Measurements from ENCODE around the gene ACOT7.

The ACOT7 gene

DNA sequence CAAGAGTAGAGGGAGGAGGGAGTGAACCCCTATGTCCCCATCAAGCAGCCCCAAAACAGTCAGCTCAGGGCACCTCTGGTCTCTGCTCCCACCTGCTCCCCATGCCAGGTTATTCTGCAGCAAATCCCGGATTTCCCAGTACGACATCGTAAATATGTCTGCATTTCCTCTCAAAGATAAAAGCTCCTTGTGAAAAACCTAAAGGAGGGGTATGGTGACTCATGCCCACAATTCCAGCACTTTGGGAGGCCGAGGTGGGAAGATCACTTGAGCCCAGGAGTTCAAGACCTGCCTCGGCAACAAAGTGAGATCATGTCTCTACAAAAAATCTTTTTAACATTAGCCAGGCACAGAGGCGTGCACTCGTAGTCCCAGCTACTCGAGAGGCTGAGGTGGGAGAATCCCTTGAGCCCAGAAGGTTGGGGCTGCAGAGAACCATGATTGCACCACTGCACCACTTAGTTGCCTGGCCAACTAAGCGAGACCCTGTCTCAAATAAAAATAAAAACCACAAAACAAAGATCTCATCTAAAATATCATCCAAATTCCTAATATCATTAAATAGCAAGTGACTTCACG is 7.1 kb downstream of the ACOT7 start:
- Histone ChIP-seq H4K20me1 (ENCODE audit: insufficient read depth, low read length, poor library complexity, severe bottlenecking) (peaks cover 14% of the 10 kb centered on the region), H3K4me3 (ENCODE audit: low read length, poor library complexity, severe bottlenecking) (no peak overlapping the region)
- TF ChIP-seq, protein P1, sequence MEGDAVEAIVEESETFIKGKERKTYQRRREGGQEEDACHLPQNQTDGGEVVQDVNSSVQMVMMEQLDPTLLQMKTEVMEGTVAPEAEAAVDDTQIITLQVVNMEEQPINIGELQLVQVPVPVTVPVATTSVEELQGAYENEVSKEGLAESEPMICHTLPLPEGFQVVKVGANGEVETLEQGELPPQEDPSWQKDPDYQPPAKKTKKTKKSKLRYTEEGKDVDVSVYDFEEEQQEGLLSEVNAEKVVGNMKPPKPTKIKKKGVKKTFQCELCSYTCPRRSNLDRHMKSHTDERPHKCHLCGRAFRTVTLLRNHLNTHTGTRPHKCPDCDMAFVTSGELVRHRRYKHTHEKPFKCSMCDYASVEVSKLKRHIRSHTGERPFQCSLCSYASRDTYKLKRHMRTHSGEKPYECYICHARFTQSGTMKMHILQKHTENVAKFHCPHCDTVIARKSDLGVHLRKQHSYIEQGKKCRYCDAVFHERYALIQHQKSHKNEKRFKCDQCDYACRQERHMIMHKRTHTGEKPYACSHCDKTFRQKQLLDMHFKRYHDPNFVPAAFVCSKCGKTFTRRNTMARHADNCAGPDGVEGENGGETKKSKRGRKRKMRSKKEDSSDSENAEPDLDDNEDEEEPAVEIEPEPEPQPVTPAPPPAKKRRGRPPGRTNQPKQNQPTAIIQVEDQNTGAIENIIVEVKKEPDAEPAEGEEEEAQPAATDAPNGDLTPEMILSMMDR (conservative IDR thresholded peaks at IDR 0.05; ENCODE audit: low read length): no peak
- TF ChIP-seq EZH2phosphoT487 (IDR thresholded peaks at IDR 0.05; ENCODE audit: borderline replicate concordance): no peak

DNA sequence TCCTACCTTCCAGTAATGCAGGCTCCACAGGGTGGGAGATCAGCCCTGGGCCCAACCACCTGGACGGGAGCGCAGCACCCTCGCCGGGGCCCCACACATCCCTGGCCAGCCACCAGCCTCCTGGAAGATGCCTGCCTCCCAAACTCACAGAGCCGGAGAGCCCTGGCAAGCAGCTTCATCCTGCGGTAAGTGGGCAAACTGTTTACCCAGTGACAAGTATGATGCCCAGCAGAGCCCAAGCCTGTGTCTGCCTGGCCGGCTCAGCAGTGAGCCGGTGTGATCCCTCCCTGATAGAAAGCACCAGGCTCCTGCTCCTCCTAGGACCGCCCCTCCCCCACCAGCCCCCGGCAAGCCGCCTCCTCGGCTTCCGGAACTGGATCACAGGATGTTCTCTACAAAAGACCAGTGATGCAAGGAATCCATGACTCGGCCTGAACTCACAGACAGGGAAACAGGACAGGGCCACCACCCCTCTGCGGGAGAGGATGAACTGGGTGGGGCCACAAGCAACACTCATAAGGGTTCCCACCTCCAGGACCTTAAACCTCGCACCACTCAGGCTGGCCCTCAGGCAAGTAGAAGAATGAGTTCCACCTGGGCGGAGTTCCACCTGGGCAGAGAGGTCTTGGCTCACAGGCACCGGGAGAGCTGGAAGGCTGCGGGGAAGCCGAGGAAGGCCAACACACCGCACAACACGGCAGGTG is 7.9 kb downstream of the ACOT7 start:
- H3F3A ChIP-seq (ENCODE audit: low read depth): no peaks in the 10 kb centered on the region
- H3K9me2 ChIP-seq (replicated peaks; ENCODE audit: low read depth, low read length): no peaks in the 10 kb centered on the region
- no peaks in the 10 kb centered on the region for H3K27me3 ChIP-seq (ENCODE audit: insufficient read depth, low read length, poor library complexity, severe bottlenecking)
- H3K4me1 ChIP-seq (ENCODE audit: insufficient read depth, low read length, poor library complexity, severe bottlenecking): peaks cover 13% of the 10 kb centered on the region
- H3K4me3 ChIP-seq (ENCODE audit: low read length, poor library complexity, severe bottlenecking): no peak overlapping the region
- H3K36me3 ChIP-seq (ENCODE audit: insufficient read depth, low read length): no peaks in the 10 kb centered on the region
- H3K79me2 ChIP-seq (ENCODE audit: insufficient read depth, low read length): peaks cover 81% of the 10 kb centered on the region
- no peak overlapping the region for H3K9ac ChIP-seq (ENCODE audit: low read depth, low read length, poor library complexity, severe bottlenecking)
- peaks cover 15% of the 10 kb centered on the region for H4K20me1 ChIP-seq (ENCODE audit: insufficient read depth, low read length, poor library complexity, severe bottlenecking)
- no peak overlapping the region for H2AFZ ChIP-seq (ENCODE audit: low read length)
- H3K9me3 ChIP-seq (ENCODE audit: insufficient read depth, low read depth, low read length): no peaks in the 10 kb centered on the region
- TF ChIP-seq, protein P1 (conservative IDR thresholded peaks at IDR 0.05; ENCODE audit: low read length): no peak
- no peak for TF ChIP-seq EZH2phosphoT487 (IDR thresholded peaks at IDR 0.05; ENCODE audit: borderline replicate concordance)
- no peak overlapping the region for H3K4me2 ChIP-seq (ENCODE audit: low read depth, low read length, poor library complexity, severe bottlenecking)

More for the DNA sequence above, 7.1 kb downstream of the ACOT7 start:
- Histone ChIP-seq H3K9me3 (ENCODE audit: insufficient read depth, low read depth, low read length) (no peaks in the 10 kb centered on the region), H3K4me2 (ENCODE audit: low read depth, low read length, poor library complexity, severe bottlenecking) (peak overlapping the region; percentile 32), H3K9ac (ENCODE audit: low read depth, low read length, poor library complexity, severe bottlenecking) (no peak overlapping the region), H3K36me3 (ENCODE audit: insufficient read depth, low read length) (no peaks in the 10 kb centered on the region), H3K79me2 (ENCODE audit: insufficient read depth, low read length) (peaks cover 82% of the 10 kb centered on the region), H2AFZ (ENCODE audit: low read length) (no peak overlapping the region), H3K27me3 (ENCODE audit: insufficient read depth, low read length, poor library complexity, severe bottlenecking) (no peaks in the 10 kb centered on the region), H3K4me1 (ENCODE audit: insufficient read depth, low read length, poor library complexity, severe bottlenecking) (peaks cover 14% of the 10 kb centered on the region), H3K9me2 (replicated peaks; ENCODE audit: low read depth, low read length) (no peaks in the 10 kb centered on the region), H3F3A (ENCODE audit: low read depth) (no peaks in the 10 kb centered on the region)

DNA sequence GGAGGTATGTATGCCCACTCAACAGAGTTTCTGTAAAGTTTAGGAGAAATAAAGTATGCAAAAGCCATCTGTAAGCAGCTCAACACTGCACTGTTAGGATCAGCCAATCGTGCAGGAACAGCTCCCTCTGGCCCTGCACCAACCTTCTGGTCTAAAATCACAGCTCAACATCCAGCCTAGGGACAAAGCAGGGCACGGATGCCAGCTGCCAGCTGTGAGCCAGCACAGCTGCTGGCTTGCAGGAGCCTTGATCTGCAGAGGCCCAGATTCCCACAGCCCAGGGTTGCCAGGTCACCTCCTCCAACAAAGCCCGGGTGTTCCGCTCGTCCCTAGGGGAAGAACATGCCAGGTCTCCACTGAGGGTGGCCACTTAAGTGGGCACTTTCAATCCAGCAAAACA is 8.6 kb downstream of the ACOT7 start:
- Histone ChIP-seq H3K36me3 (ENCODE audit: insufficient read depth, low read length) (no peaks in the 10 kb centered on the region), H3F3A (ENCODE audit: low read depth) (no peaks in the 10 kb centered on the region), H3K4me1 (ENCODE audit: insufficient read depth, low read length, poor library complexity, severe bottlenecking) (peaks cover 11% of the 10 kb centered on the region), H3K4me2 (ENCODE audit: low read depth, low read length, poor library complexity, severe bottlenecking) (no peak overlapping the region), H3K9me3 (ENCODE audit: insufficient read depth, low read depth, low read length) (no peaks in the 10 kb centered on the region), H2AFZ (ENCODE audit: low read length) (no peak overlapping the region), H3K27me3 (ENCODE audit: insufficient read depth, low read length, poor library complexity, severe bottlenecking) (no peaks in the 10 kb centered on the region), H3K79me2 (ENCODE audit: insufficient read depth, low read length) (peaks cover 81% of the 10 kb centered on the region), H3K4me3 (ENCODE audit: low read length, poor library complexity, severe bottlenecking) (no peak overlapping the region), H3K9ac (ENCODE audit: low read depth, low read length, poor library complexity, severe bottlenecking) (no peak overlapping the region), H3K9me2 (replicated peaks; ENCODE audit: low read depth, low read length) (no peaks in the 10 kb centered on the region), H4K20me1 (ENCODE audit: insufficient read depth, low read length, poor library complexity, severe bottlenecking) (peaks cover 15% of the 10 kb centered on the region)
- TF ChIP-seq, protein P1 (conservative IDR thresholded peaks at IDR 0.05; ENCODE audit: low read length): no peak
- TF ChIP-seq EZH2phosphoT487 (IDR thresholded peaks at IDR 0.05; ENCODE audit: borderline replicate concordance): no peak

All from Loucy (cell line).